Fibroblast of lung (primary cell): ENCODE data around the gene IP6K1. TPM values are rescaled to one million over a fixed set of nuclear protein-coding genes. Genes with fewer than 3 reads are reported as not detected.

Experiments used
- DNase-seq, 2 donors: peaks; one replicate each; pipeline versions ENCODE4 v3.0.0 to v3.0.0-alpha.2; 2010; ENCODE audit warnings: low read depth in 2 of 2
- H2AFZ ChIP-seq: 2 replicates; pipeline ENCODE4 v1.5.1; 2012; ENCODE audit warnings: low read length, control low read depth, inconsistent platforms
- H3K27ac ChIP-seq: 2 replicates; pipeline ENCODE4 v1.5.1; 2011; ENCODE audit warnings: low read length, control low read depth; ENCODE audit not compliant: insufficient read depth
- H3K27me3 ChIP-seq: 2 replicates; pipeline ENCODE4 v1.5.1; 2011; ENCODE audit warnings: mild to moderate bottlenecking, low read length; ENCODE audit not compliant: control insufficient read depth, insufficient read depth
- H3K36me3 ChIP-seq: 2 replicates; pipeline ENCODE4 v1.5.1; 2011; ENCODE audit warnings: low read length; ENCODE audit not compliant: control insufficient read depth, insufficient read depth
- H3K4me1 ChIP-seq: 2 replicates; pipeline ENCODE4 v1.5.1; 2011; ENCODE audit warnings: low read length; ENCODE audit not compliant: control insufficient read depth, insufficient read depth; ENCODE audit errors: extremely low read depth
- H3K4me2 ChIP-seq: 2 replicates; pipeline ENCODE4 v1.5.1; 2011; ENCODE audit warnings: low read length, control low read depth; ENCODE audit not compliant: insufficient read depth; ENCODE audit errors: extremely low read depth
- H3K4me3 ChIP-seq, 4 experiments: fragments of 200-600 bp in 1 of 4; sonication (generic) in 1 of 4; replicated peaks in 1 of 4; 2 replicates each; pipeline ENCODE4 v1.5.1; 2011 to 2016; ENCODE audit warnings: low read length in 4 of 4, low read depth in 3 of 4, mild to moderate bottlenecking in 3 of 4, control low read depth in 2 of 4, inconsistent platforms in 1 of 4, mixed read lengths in 1 of 4; ENCODE audit not compliant: insufficient read depth in 1 of 4; ENCODE audit errors: control extremely low read depth in 1 of 4
- H3K79me2 ChIP-seq: 2 replicates; pipeline ENCODE4 v1.5.1; 2012; ENCODE audit warnings: mild to moderate bottlenecking, low read length, inconsistent platforms; ENCODE audit not compliant: control insufficient read depth, insufficient read depth
- H3K9ac ChIP-seq: 2 replicates; pipeline ENCODE4 v1.5.1; 2011; ENCODE audit warnings: mild to moderate bottlenecking, low read length, control low read depth; ENCODE audit not compliant: insufficient read depth
- H3K9me3 ChIP-seq: 2 replicates; pipeline ENCODE4 v1.5.1; 2012; ENCODE audit warnings: low read depth, low read length; ENCODE audit not compliant: control insufficient read depth, insufficient read depth
- H4K20me1 ChIP-seq: 2 replicates; pipeline ENCODE4 v1.5.1; 2011; ENCODE audit warnings: low read length; ENCODE audit not compliant: control insufficient read depth, insufficient read depth; ENCODE audit errors: extremely low read depth
- EZH2 ChIP-seq: IDR thresholded peaks from 2 replicates; pipeline ENCODE4 v1.5.1; 2012; ENCODE audit warnings: low read length, control low read depth, mild to moderate bottlenecking; ENCODE audit errors: missing control alignments
- polyA plus RNA-seq, 2 donors: library from polyadenylated mRNA; depleted of rRNA in 1 of 2; stranded (reverse) in 1 of 2; unstranded in 1 of 2; fragments of >200 nt; gene quantifications; 2 replicates each; pipeline ENCODE4 v1.2.1, GENCODE V29; 2011 to 2012; ENCODE audit warnings: missing spikeins in 1 of 2
- total RNA-seq: library from RNA; depleted of rRNA; stranded (reverse); fragments of >200 nt; gene quantifications from 2 replicates; pipeline ENCODE4 v1.2.1, GENCODE V29; 2014
- TF ChIP-seq, protein P1 (sequence below), 2 donors: IDR thresholded peaks in 1 of 2; conservative IDR thresholded peaks in 1 of 2; 1 replicate in 1 of 2; 2 replicates in 1 of 2; pipeline ENCODE4 v1.5.1; 2011 to 2012; ENCODE audit warnings: low read length in 2 of 2, control low read depth in 1 of 2, inconsistent platforms in 1 of 2, low read depth in 1 of 2, mild to moderate bottlenecking in 1 of 2

Gene IP6K1
- total and polyA plus RNA-seq, 2 donors (not counting 1 experiment from before 2014, with no cell fraction given): 30.2 to 45.4 TPM

DNA sequence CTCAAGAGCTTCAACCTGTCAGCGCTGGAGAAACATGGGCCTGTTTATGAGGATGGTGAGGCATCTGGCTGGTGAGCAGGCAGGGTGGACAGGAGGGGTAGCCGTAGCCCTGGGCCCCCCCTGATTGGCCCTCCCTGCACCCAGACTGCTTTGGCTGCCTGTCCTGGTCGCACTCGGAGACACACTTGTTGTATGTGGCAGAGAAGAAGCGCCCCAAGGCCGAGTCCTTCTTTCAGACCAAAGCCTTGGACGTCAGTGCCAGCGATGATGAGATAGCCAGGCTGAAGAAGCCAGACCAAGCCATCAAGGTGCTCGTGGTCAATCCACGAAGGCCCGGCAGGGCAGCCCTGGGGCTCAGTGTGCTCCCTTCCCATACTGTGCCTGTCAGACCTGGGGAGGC lies 110.4 kb downstream of the IP6K1 start:
- no peak for TF ChIP-seq EZH2
- TF ChIP-seq, protein P1, sequence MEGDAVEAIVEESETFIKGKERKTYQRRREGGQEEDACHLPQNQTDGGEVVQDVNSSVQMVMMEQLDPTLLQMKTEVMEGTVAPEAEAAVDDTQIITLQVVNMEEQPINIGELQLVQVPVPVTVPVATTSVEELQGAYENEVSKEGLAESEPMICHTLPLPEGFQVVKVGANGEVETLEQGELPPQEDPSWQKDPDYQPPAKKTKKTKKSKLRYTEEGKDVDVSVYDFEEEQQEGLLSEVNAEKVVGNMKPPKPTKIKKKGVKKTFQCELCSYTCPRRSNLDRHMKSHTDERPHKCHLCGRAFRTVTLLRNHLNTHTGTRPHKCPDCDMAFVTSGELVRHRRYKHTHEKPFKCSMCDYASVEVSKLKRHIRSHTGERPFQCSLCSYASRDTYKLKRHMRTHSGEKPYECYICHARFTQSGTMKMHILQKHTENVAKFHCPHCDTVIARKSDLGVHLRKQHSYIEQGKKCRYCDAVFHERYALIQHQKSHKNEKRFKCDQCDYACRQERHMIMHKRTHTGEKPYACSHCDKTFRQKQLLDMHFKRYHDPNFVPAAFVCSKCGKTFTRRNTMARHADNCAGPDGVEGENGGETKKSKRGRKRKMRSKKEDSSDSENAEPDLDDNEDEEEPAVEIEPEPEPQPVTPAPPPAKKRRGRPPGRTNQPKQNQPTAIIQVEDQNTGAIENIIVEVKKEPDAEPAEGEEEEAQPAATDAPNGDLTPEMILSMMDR (conservative IDR thresholded peaks at IDR 0.05 in 1 of 2, IDR thresholded peaks at IDR 0.05 in 1 of 2; ENCODE audit: low read depth in 1 of 2, low read length in 2 of 2): no peak
- Histone ChIP-seq H3K27me3 (no peaks in the 10 kb centered on the region), H3K9ac (no peak overlapping the region), H3K9me3 (no peaks in the 10 kb centered on the region), H3K79me2 (peaks cover 11% of the 10 kb centered on the region), H3K27ac (no peak overlapping the region), H4K20me1 (no peaks in the 10 kb centered on the region), H2AFZ (no peak overlapping the region), H3K4me2 (no peak overlapping the region), H3K36me3 (peaks cover 28% of the 10 kb centered on the region), H3K4me3 (no peak overlapping the region), H3K4me1 (peaks cover 6% of the 10 kb centered on the region)
- no peak for DNase-seq

DNA sequence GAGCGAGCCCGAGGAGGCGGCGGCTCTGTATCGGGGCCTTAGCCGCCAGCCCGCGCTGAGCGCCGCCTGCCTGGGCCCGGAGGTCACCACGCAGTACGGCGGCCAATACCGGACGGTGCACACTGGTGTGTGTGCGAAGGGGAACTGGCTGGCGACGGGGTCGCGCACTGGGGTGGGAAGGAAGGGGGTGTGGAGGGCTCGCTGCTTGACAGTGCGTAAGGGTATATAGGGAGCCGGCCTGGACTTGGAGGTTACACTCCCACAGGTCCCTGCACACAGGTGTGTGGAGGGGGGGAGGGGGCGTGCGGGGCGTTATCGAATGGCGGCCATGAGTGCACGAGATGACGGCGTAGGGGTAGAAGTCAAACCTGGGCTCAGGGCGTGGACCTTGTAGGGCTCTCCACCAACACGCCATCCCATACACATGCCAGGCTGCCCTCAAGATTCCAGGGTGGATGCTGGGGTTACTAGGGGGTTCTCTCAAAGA lies 111.8 kb downstream of the IP6K1 start:
- peak overlapping the region; percentile 97 for H3K27ac ChIP-seq
- peaks cover 6% of the 10 kb centered on the region for H3K4me1 ChIP-seq
- TF ChIP-seq, protein P1 (conservative IDR thresholded peaks at IDR 0.05 in 1 of 2, IDR thresholded peaks at IDR 0.05 in 1 of 2; ENCODE audit: low read depth in 1 of 2, low read length in 2 of 2): no peak
- TF ChIP-seq EZH2: no peak
- no peaks in the 10 kb centered on the region for H4K20me1 ChIP-seq
- no peak for DNase-seq
- no peaks in the 10 kb centered on the region for H3K9me3 ChIP-seq
- no peaks in the 10 kb centered on the region for H3K27me3 ChIP-seq
- H3K4me2 ChIP-seq: peak overlapping the region; percentile 94
- H3K4me3 ChIP-seq: peak overlapping the region; percentile 72 to 90 (median 81)
- peak overlapping the region; percentile 89 for H3K9ac ChIP-seq
- H3K79me2 ChIP-seq: peaks cover 11% of the 10 kb centered on the region
- H2AFZ ChIP-seq: peak overlapping the region; percentile 43
- peaks cover 21% of the 10 kb centered on the region for H3K36me3 ChIP-seq

Other genes with a start within 250 kb of the IP6K1 start
- gene BSN, start 232.1 kb downstream of the IP6K1 start, total RNA-seq: under 0.01 TPM in 2 replicates
- gene BSN, start 232.1 kb downstream of the IP6K1 start, polyA plus RNA-seq: 0.01 TPM in 2 replicates
- 110 and 137 TPM in 2 replicates for gene APEH, start 112.2 kb downstream of the IP6K1 start, total RNA-seq
- gene APEH, start 112.2 kb downstream of the IP6K1 start, polyA plus RNA-seq: 52.6 and 75.7 TPM in 2 replicates
- gene MST1, start 97.1 kb downstream of the IP6K1 start, total RNA-seq: 5.1 and 6.6 TPM in 2 replicates
- gene MST1, start 97.1 kb downstream of the IP6K1 start, polyA plus RNA-seq: 3.5 and 4.0 TPM in 2 replicates
- 19.5 and 27.1 TPM in 2 replicates for gene RNF123, start 97.0 kb downstream of the IP6K1 start, total RNA-seq
- 16.5 and 21.8 TPM in 2 replicates for gene RNF123, start 97.0 kb downstream of the IP6K1 start, polyA plus RNA-seq
- under 0.01 and 0.33 TPM in 2 replicates for gene AMIGO3, start 66.9 kb downstream of the IP6K1 start, total RNA-seq
- 0.17 TPM in 1 of 2 replicates, not detected in the other for gene AMIGO3, start 66.9 kb downstream of the IP6K1 start, polyA plus RNA-seq
- gene GMPPB, start 62.6 kb downstream of the IP6K1 start, total RNA-seq: 13.6 and 14.4 TPM in 2 replicates
- 13.7 and 18.3 TPM in 2 replicates for gene GMPPB, start 62.6 kb downstream of the IP6K1 start, polyA plus RNA-seq
- under 0.01 TPM in 1 of 2 replicates, not detected in the other for gene CDHR4, start 13.3 kb upstream of the IP6K1 start, total RNA-seq
- not detected in 2 replicates for gene CDHR4, start 13.3 kb upstream of the IP6K1 start, polyA plus RNA-seq
- gene INKA1, start 16.7 kb upstream of the IP6K1 start, total RNA-seq: 3.3 and 7.3 TPM in 2 replicates
- gene INKA1, start 16.7 kb upstream of the IP6K1 start, polyA plus RNA-seq: 2.9 and 6.5 TPM in 2 replicates
- 50.1 and 57.1 TPM in 2 replicates for gene UBA7, start 27.4 kb upstream of the IP6K1 start, total RNA-seq
- gene UBA7, start 27.4 kb upstream of the IP6K1 start, polyA plus RNA-seq: 22.8 and 33.7 TPM in 2 replicates
- 0.77 and 2.0 TPM in 2 replicates for gene TRAIP, start 70.0 kb upstream of the IP6K1 start, total RNA-seq
- 2.5 and 7.0 TPM in 2 replicates for gene TRAIP, start 70.0 kb upstream of the IP6K1 start, polyA plus RNA-seq
- gene CAMKV, start 83.4 kb upstream of the IP6K1 start, total RNA-seq: not detected in 2 replicates
- gene CAMKV, start 83.4 kb upstream of the IP6K1 start, polyA plus RNA-seq: 0.06 TPM in 1 of 2 replicates, not detected in the other
- gene MST1R, start 117.3 kb upstream of the IP6K1 start, total RNA-seq: 1.5 and 3.0 TPM in 2 replicates
- gene MST1R, start 117.3 kb upstream of the IP6K1 start, polyA plus RNA-seq: 0.52 and 1.2 TPM in 2 replicates
- 11.8 and 12.2 TPM in 2 replicates for gene MON1A, start 143.3 kb upstream of the IP6K1 start, total RNA-seq
- gene MON1A, start 143.3 kb upstream of the IP6K1 start, polyA plus RNA-seq: 6.7 and 9.3 TPM in 2 replicates
- 41.3 and 46.1 TPM in 2 replicates for gene RBM6, start 153.6 kb upstream of the IP6K1 start, total RNA-seq
- gene RBM6, start 153.6 kb upstream of the IP6K1 start, polyA plus RNA-seq: 36.3 and 40.1 TPM in 2 replicates